ENCODE measurements around the gene MRPL54. TPM values are rescaled to one million over a fixed set of nuclear protein-coding genes. Genes with fewer than 3 reads are reported as not detected.
"Not testable (repeated sequence)": the region's sequence is repeated elsewhere in the genome, so short reads cannot be mapped to it uniquely, and the experiment has no call there.

Gene MRPL54
- total RNA-seq, 4 donors from 2014 or later: 31.8 to 90.1 (median 76.3) TPM

- Histone ChIP-seq H3K9me3 (no peaks in the 10 kb centered on the region), H3K4me1 (peaks cover 0 to 8% (median 0%) of the 10 kb centered on the region in 3 donors), H3K36me3 (peaks cover 0 to 89% of the 10 kb centered on the region in 2 donors), H3K4me3 (no peak overlapping the region), H3K27me3 (no peaks in the 10 kb centered on the region), H3K27ac (no peak overlapping the region)
- WGBS, 2 donors (ENCODE audit: low coverage in 1 of 2): 80 to 86% methylated on average over 1 to 7 of the region's 51 CpGs
- no peak for TF ChIP-seq POLR2A (IDR thresholded peaks at IDR 0.05)
- no peak for TF ChIP-seq EP300 (IDR thresholded peaks at IDR 0.05)
- ATAC-seq: no peak
Observed at GRCh38 chr19:3753631-3754410, 8.7 kb upstream of the MRPL54 start.

- peaks cover 0 to 67% of the 10 kb centered on the region in 2 donors for H3K36me3 ChIP-seq
- WGBS, 2 donors (ENCODE audit: low coverage in 1 of 2): 85 to 94% methylated on average over 1 to 7 of the region's 7 CpGs
Observed at GRCh38 chr19:3757705-3758104, 4.8 kb upstream of the MRPL54 start.

DNA sequence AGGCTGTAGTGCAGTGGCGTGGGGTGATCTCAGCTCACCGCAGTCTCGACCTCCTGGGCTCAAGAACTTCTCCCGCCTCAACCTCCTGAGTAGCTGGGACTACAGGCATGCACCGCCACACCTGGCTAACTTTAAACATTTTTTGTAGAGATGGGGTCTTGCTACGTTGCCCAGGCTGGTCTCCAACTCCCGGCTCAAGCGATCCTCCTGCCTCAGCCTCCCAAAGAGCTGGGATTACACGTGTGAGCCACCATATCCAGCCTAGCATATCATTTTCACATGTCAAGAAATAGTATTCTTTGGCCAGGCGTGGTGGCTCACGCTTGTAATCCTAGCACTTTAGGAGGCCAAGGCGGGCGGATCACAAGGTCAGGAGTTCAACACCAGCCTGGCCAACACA is 4.2 kb upstream of the MRPL54 start:
- H3K27me3 ChIP-seq, H3K4me3 ChIP-seq, ATAC-seq, H3K27ac ChIP-seq, H3K9me3 ChIP-seq: not testable (repeated sequence)
- 98% methylated on average over 5 of the region's 13 CpGs; no CpG with 5 or more reads in 1 of the 2 donors for WGBS, 2 donors (ENCODE audit: low coverage in 1 of 2)
- Histone ChIP-seq H3K36me3 (peaks cover 0 to 61% of the 10 kb centered on the region in 2 donors), H3K4me1 (peaks cover 0 to 48% (median 21%) of the 10 kb centered on the region in 3 donors)

More at GRCh38 chr19:3757705-3758104, 4.8 kb upstream of the MRPL54 start:
- ATAC-seq, H3K27me3 ChIP-seq, H3K27ac ChIP-seq, H3K9me3 ChIP-seq, H3K4me3 ChIP-seq: not testable (repeated sequence)
- H3K4me1 ChIP-seq: peaks cover 0 to 44% (median 18%) of the 10 kb centered on the region in 3 donors

DNA sequence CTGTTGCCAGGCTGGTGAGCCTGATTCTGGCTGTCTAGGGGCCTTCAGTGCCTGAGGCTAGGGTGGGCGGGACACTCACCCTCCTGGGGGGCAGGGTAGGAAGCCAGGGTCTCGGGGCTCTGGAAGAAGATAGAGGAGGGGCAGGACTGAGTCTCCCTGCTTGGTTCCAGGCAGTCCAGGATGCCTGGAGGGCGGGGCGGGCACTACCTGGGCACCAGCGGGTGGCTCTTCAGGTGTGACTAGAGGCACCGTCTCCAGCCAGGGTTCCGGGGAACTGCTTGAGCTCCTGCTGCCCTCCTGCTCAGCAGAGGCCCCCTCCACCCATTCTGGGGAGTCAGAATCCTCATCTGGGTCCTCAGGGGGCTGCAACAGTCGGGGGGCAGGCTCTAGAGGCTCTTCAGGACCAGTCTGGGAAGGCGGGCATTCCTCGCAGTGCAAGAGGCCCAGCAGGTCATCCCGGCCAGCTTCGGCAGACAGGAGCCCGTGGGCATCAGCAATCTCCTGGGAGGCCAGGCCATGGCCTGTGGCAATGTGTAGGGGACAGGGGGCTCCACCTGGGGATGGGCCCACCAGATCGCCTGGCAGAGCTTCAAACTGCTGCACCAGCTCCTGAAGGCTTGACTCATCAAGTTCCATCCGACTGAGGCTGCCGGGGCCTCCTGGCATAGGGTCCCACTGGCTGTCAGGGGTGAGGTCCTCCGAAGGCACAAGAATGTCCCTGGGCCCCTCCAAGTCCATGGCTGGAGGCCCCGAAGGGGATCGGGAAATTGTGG is 2.8 kb upstream of the MRPL54 start:
- no peak overlapping the region for H3K27ac ChIP-seq
- no peaks in the 10 kb centered on the region for H3K27me3 ChIP-seq
- peaks cover 0 to 58% (median 22%) of the 10 kb centered on the region in 3 donors for H3K4me1 ChIP-seq
- no CpG with 5 or more reads among the region's 19 CpGs for WGBS, 2 donors (ENCODE audit: low coverage in 1 of 2)
- no peaks in the 10 kb centered on the region for H3K9me3 ChIP-seq
- peaks cover 0 to 48% of the 10 kb centered on the region in 2 donors for H3K36me3 ChIP-seq
- no peak overlapping the region for H3K4me3 ChIP-seq
- ATAC-seq: no peak
- TF ChIP-seq POLR2A (IDR thresholded peaks at IDR 0.05): no peak
- TF ChIP-seq CTCF (IDR thresholded peaks at IDR 0.05): no peak
- no peak for TF ChIP-seq POLR2AphosphoS5 (IDR thresholded peaks at IDR 0.05)
- no peak for TF ChIP-seq EP300 (IDR thresholded peaks at IDR 0.05)

DNA sequence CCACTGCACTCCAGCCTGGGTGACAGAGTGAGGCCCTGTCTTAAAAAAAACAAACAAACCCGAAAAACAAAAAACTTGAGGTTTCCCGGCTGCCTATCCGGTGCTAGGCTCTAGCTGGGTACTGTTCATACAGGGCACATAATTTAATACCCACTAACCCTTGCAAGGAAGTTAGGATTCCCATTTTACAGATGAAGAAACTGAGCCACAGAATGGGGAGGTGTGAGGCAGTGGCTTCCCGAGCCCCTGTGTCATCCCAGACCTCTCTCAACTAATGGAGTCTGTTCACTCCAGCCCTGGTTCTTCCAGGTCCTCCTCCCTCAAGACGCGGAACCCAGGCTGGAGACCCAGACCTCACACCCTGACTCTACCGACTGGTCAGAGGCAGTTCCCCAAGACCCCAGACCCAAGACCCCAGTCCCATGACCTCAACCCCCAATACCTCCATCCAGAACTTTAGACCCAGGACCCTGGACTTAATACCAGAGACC is 1.6 kb upstream of the MRPL54 start:
- WGBS, 2 donors (ENCODE audit: low coverage in 1 of 2): 50 to 52% methylated on average over 3 to 4 of the region's 7 CpGs
- Histone ChIP-seq H3K4me1 (peaks cover 0 to 58% (median 22%) of the 10 kb centered on the region in 3 donors), H3K27ac (peak overlapping the region; percentile 35 to 99 (median 91)), H3K27me3 (no peaks in the 10 kb centered on the region), H3K36me3 (peaks cover 0 to 52% of the 10 kb centered on the region in 2 donors), H3K9me3 (no peaks in the 10 kb centered on the region), H3K4me3 (peak overlapping the region; percentile 70 to 94)
- ATAC-seq: no peak
- TF ChIP-seq POLR2AphosphoS5 (IDR thresholded peaks at IDR 0.05): no peak
- TF ChIP-seq POLR2A (IDR thresholded peaks at IDR 0.05): no peak
- no peak for TF ChIP-seq CTCF (IDR thresholded peaks at IDR 0.05)
- TF ChIP-seq EP300 (IDR thresholded peaks at IDR 0.05): no peak

- H3K4me3 ChIP-seq: peak within 1 kb of the TSS; percentile 75 to 94
Observed at GRCh38 chr19:3761382-3762129, 926 bp upstream of the MRPL54 start, which contains the start of gene APBA3. APBA3 (minus strand) TSS chr19:3761692; CDS start chr19:3760264, 1,428 bp downstream.

More at GRCh38 chr19:3761382-3762129, 926 bp upstream of the MRPL54 start, which contains the start of gene APBA3:
- TF ChIP-seq POLR2A (IDR thresholded peaks at IDR 0.05) (peak; percentile 62 to 75), POLR2AphosphoS5 (IDR thresholded peaks at IDR 0.05) (peak; percentile 82), EP300 (IDR thresholded peaks at IDR 0.05) (no peak), CTCF (IDR thresholded peaks at IDR 0.05) (peak in 3 of 4 experiments; percentile 80 to 88 (median 81))
- peak; percentile 40 for ATAC-seq
- Histone ChIP-seq H3K9me3 (no peaks in the 10 kb centered on the region), H3K4me1 (peaks cover 0 to 58% (median 22%) of the 10 kb centered on the region in 3 donors), H3K36me3 (peaks cover 0 to 52% of the 10 kb centered on the region in 2 donors), H3K27me3 (no peaks in the 10 kb centered on the region), H3K27ac (peak within 1 kb of the TSS; percentile 96 to 99 (median 98))
- WGBS, 2 donors (ENCODE audit: low coverage in 1 of 2): 17% methylated on average over 6 of the region's 45 CpGs; no CpG with 5 or more reads in 1 of the 2 donors

Measured in gastroesophageal sphincter (tissue), 4 donors.